H9 (cell line): ENCODE results near the gene PRKCI. TPM values are rescaled to one million over a fixed set of nuclear protein-coding genes. Genes with fewer than 3 reads are reported as not detected.

Experiments
- DNase-seq: peaks from one replicate; pipeline ENCODE4 v3.0.0-alpha.2; 2017
- H2AFZ ChIP-seq: one replicate; pipeline ENCODE4 v1.6.1; 2013; ENCODE audit warnings: mild to moderate bottlenecking, low read length, control low read depth, moderate library complexity
- H2AK5ac ChIP-seq: 2 replicates; pipeline ENCODE4 v1.6.1; 2013; ENCODE audit warnings: low read length, control low read depth, mixed read lengths; ENCODE audit not compliant: insufficient read length
- H2BK120ac ChIP-seq: one replicate; pipeline ENCODE4 v1.6.1; 2013; ENCODE audit warnings: low read depth, mild to moderate bottlenecking, low read length, control low read depth, inconsistent platforms; ENCODE audit not compliant: poor library complexity, severe bottlenecking
- H2BK12ac ChIP-seq: 2 replicates; pipeline ENCODE4 v1.6.1; 2013; ENCODE audit warnings: low read length, control low read depth, mixed read lengths, low read depth; ENCODE audit not compliant: insufficient read length
- H2BK15ac ChIP-seq: 2 replicates; pipeline ENCODE4 v1.6.1; 2013; ENCODE audit warnings: low read depth, low read length, control low read depth
- H2BK20ac ChIP-seq: one replicate; pipeline ENCODE4 v1.6.1; 2013; ENCODE audit warnings: low read depth, mild to moderate bottlenecking, low read length, control low read depth, inconsistent platforms; ENCODE audit not compliant: poor library complexity, severe bottlenecking
- H2BK5ac ChIP-seq: 2 replicates; pipeline ENCODE4 v1.6.1; 2013; ENCODE audit warnings: low read length, control low read depth, mixed read lengths; ENCODE audit not compliant: insufficient read length
- H3K14ac ChIP-seq: 2 replicates; pipeline ENCODE4 v1.6.1; 2013; ENCODE audit warnings: low read length, control low read depth; ENCODE audit not compliant: insufficient read depth
- H3K18ac ChIP-seq: 2 replicates; pipeline ENCODE4 v1.6.1; 2013; ENCODE audit warnings: low read depth, mild to moderate bottlenecking, mixed read lengths, low read length, control low read depth; ENCODE audit not compliant: insufficient read length
- H3K23ac ChIP-seq: 2 replicates; pipeline ENCODE4 v1.6.1; 2013; ENCODE audit warnings: low read length, control low read depth, mixed read lengths, low read depth; ENCODE audit not compliant: insufficient read length
- H3K23me2 ChIP-seq: 2 replicates; pipeline ENCODE4 v1.6.1; 2013; ENCODE audit warnings: low read depth, mild to moderate bottlenecking, mixed read lengths, low read length, control low read depth; ENCODE audit not compliant: insufficient read length, poor library complexity, severe bottlenecking
- H3K27ac ChIP-seq: 2 replicates; pipeline ENCODE4 v1.5.1; 2013; ENCODE audit warnings: low read length, control low read depth, mixed read lengths, low read depth; ENCODE audit not compliant: insufficient read length
- H3K27me3 ChIP-seq: 2 replicates; pipeline ENCODE4 v1.6.1; 2013; ENCODE audit warnings: low read length, control low read depth, inconsistent platforms; ENCODE audit not compliant: insufficient read depth
- H3K4ac ChIP-seq: 2 replicates; pipeline ENCODE4 v1.6.1; 2013; ENCODE audit warnings: low read depth, mild to moderate bottlenecking, control low read depth, inconsistent platforms, low read length, moderate library complexity
- H3K4me1 ChIP-seq: 2 replicates; pipeline ENCODE4 v1.6.1; 2013; ENCODE audit warnings: low read length, control low read depth, inconsistent platforms; ENCODE audit not compliant: insufficient read depth
- H3K4me2 ChIP-seq: 2 replicates; pipeline ENCODE4 v1.6.1; 2013; ENCODE audit warnings: low read length, control low read depth, mixed read lengths; ENCODE audit not compliant: insufficient read length, insufficient read depth
- H3K56ac ChIP-seq: 2 replicates; pipeline ENCODE4 v1.6.1; 2013; ENCODE audit warnings: low read depth, mild to moderate bottlenecking, mixed read lengths, low read length, control low read depth; ENCODE audit not compliant: insufficient read length
- H3K79me1 ChIP-seq: 2 replicates; pipeline ENCODE4 v1.6.1; 2013; ENCODE audit warnings: low read depth, mild to moderate bottlenecking, moderate library complexity, low read length, control low read depth, inconsistent platforms; ENCODE audit not compliant: insufficient read depth, poor library complexity, severe bottlenecking
- H3K79me2 ChIP-seq: 2 replicates; pipeline ENCODE4 v1.6.1; 2013; ENCODE audit warnings: low read length, control low read depth, inconsistent platforms; ENCODE audit not compliant: insufficient read depth
- H3K9ac ChIP-seq: 2 replicates; pipeline ENCODE4 v1.6.1; 2013; ENCODE audit warnings: low read length, control low read depth, mixed read lengths; ENCODE audit not compliant: insufficient read length; ENCODE audit errors: extremely low read depth
- H3K9me3 ChIP-seq: one replicate; pipeline ENCODE4 v1.6.1; 2013; ENCODE audit warnings: low read depth, low read length, inconsistent platforms; ENCODE audit not compliant: control insufficient read depth
- H3T11ph ChIP-seq: one replicate; pipeline ENCODE4 v1.6.1; 2013; ENCODE audit warnings: mild to moderate bottlenecking, low read length, control low read depth, inconsistent platforms
- H4K20me1 ChIP-seq: one replicate; pipeline ENCODE4 v1.6.1; 2013; ENCODE audit not compliant: control insufficient read depth, insufficient read length, insufficient read depth
- H4K5ac ChIP-seq: 2 replicates; pipeline ENCODE4 v1.6.1; 2013; ENCODE audit warnings: low read depth, mild to moderate bottlenecking, mixed read lengths, low read length, control low read depth; ENCODE audit not compliant: insufficient read length
- H4K8ac ChIP-seq: replicated peaks from 2 replicates; pipeline ENCODE4 v1.6.1; 2013; ENCODE audit warnings: low read length, control low read depth, mixed read lengths, low read depth; ENCODE audit not compliant: insufficient read length
- H4K91ac ChIP-seq: 2 replicates; pipeline ENCODE4 v1.6.1; 2013; ENCODE audit warnings: low read depth, mild to moderate bottlenecking, moderate library complexity, mixed read lengths, low read length, control low read depth; ENCODE audit not compliant: insufficient read length
- H3K27ac Mint-ChIP-seq, 3 experiments: 2 replicates in 2 of 3; 3 replicates in 1 of 3; pipeline ENCODE4 v1.8.0; 2020 to 2021; ENCODE audit warnings: mixed read lengths in 3 of 3, mild to moderate bottlenecking in 1 of 3, moderate library complexity in 1 of 3
- H3K27me3 Mint-ChIP-seq: 2 replicates; pipeline ENCODE4 v1.8.0; 2021; ENCODE audit warnings: low read depth, mild to moderate bottlenecking, moderate library complexity, mixed read lengths
- H3K36me3 Mint-ChIP-seq, 3 experiments: 2 replicates in 2 of 3; 3 replicates in 1 of 3; pipeline ENCODE4 v1.8.0; 2020 to 2021; ENCODE audit warnings: low read depth in 3 of 3, mixed read lengths in 3 of 3; ENCODE audit not compliant: insufficient read depth in 1 of 3
- H3K4me1 Mint-ChIP-seq, 2 experiments: 2 replicates each; pipeline ENCODE4 v1.8.0; 2020; ENCODE audit warnings: mixed read lengths in 2 of 2
- H3K4me3 Mint-ChIP-seq, 2 experiments: 2 replicates in 1 of 2; 3 replicates in 1 of 2; pipeline ENCODE4 v1.8.0; 2020 to 2021; ENCODE audit warnings: mild to moderate bottlenecking in 2 of 2, mixed read lengths in 2 of 2, moderate library complexity in 1 of 2
- H3K9me3 Mint-ChIP-seq, 2 experiments: 2 replicates in 1 of 2; 3 replicates in 1 of 2; pipeline ENCODE4 v1.8.0; 2020; ENCODE audit warnings: mild to moderate bottlenecking in 2 of 2, mixed read lengths in 2 of 2, moderate library complexity in 1 of 2
- CTCF ChIP-seq: fragments of 200-600 bp; sonication (generic); conservative IDR thresholded peaks from 3 replicates; pipeline ENCODE4 v1.8.0; 2021; ENCODE audit warnings: antibody characterized with exemption, mild to moderate bottlenecking
- WGBS: extraction: QIAGEN DNeasy Blood & Tissue Kit; methylation state at CpG from one replicate; pipeline ENCODE4 v1.1.7; 2013; ENCODE audit warnings: missing lambda C conversion rate, low lambda C conversion rate, mixed read lengths; ENCODE audit not compliant: insufficient read length; ENCODE audit errors: extremely low coverage; 5-methylcytosine and 5-hydroxymethylcytosine counted together
- total RNA-seq: library from RNA; stranded (reverse); gene quantifications from 2 replicates; pipeline ENCODE4 v1.2.1, GENCODE V29; 2021

The PRKCI gene
- total RNA-seq, 1 experiment from 2014 or later = 71.1 TPM

- H4K91ac ChIP-seq = no peak overlapping the region
- no peak overlapping the region for H2AK5ac ChIP-seq
- no peaks in the 10 kb centered on the region for H3K27me3 ChIP-seq
- H4K20me1 ChIP-seq = no peaks in the 10 kb centered on the region
- no peak overlapping the region for H3K4me2 ChIP-seq
- H3K27ac Mint-ChIP-seq = peak overlapping the region in 1 of 3 experiments; percentile 80; a peak in 1 of 7 replicates
- peaks cover 4% of the 10 kb centered on the region for H3K27me3 Mint-ChIP-seq
- H3K9ac ChIP-seq = no peak overlapping the region
- H3K79me1 ChIP-seq = no peaks in the 10 kb centered on the region
- H3K4me1 ChIP-seq = no peaks in the 10 kb centered on the region
- no peak overlapping the region for H3T11ph ChIP-seq
- H3K23me2 ChIP-seq = no peaks in the 10 kb centered on the region
- no peak overlapping the region for H2BK5ac ChIP-seq
- no peak overlapping the region for H3K14ac ChIP-seq
- no peak overlapping the region for H3K4ac ChIP-seq
- peaks cover 18 to 29% of the 10 kb centered on the region in 2 experiments for H3K9me3 Mint-ChIP-seq
- H2BK120ac ChIP-seq = no peak overlapping the region
- no peak for DNase-seq
- H2BK20ac ChIP-seq = no peak overlapping the region
- no peak overlapping the region for H4K5ac ChIP-seq
- no peak overlapping the region for H3K4me3 Mint-ChIP-seq
- no peak overlapping the region for H3K23ac ChIP-seq
- H2AFZ ChIP-seq = no peak overlapping the region
- no CpG with 5 or more reads among the region's 4 CpGs for WGBS
- no peak overlapping the region for H4K8ac ChIP-seq
- H3K56ac ChIP-seq = no peak overlapping the region
- H3K9me3 ChIP-seq = no peaks in the 10 kb centered on the region
- peaks cover 6 to 11% (median 7%) of the 10 kb centered on the region in 3 experiments; a peak in 5 of 7 replicates for H3K36me3 Mint-ChIP-seq
- no peak overlapping the region for H2BK15ac ChIP-seq
- no peak overlapping the region for H2BK12ac ChIP-seq
- H3K79me2 ChIP-seq = no peaks in the 10 kb centered on the region
- H3K4me1 Mint-ChIP-seq = peaks cover 15 to 18% of the 10 kb centered on the region in 2 experiments
- H3K18ac ChIP-seq = no peak overlapping the region
- H3K27ac ChIP-seq = no peak overlapping the region
- TF ChIP-seq CTCF = no peak
Measured at GRCh38 chr3:170344971-170345370, 122.7 kb downstream of the PRKCI start.
